ENCODE results near the gene CWF19L2. TPM values are rescaled to one million over a fixed set of nuclear protein-coding genes. Genes with fewer than 3 reads are reported as not detected.
A peak's percentile ranks its signal among the peaks of the same experiment; 100 is the strongest.
"Not testable (repeated sequence)": the region's sequence is repeated elsewhere in the genome, so short reads cannot be mapped to it uniquely, and the experiment has no call there.

CWF19L2 gene
- 10.8 TPM for polyA plus RNA-seq
- long read RNA-seq, donor 1, partial matches to known transcripts: 0 of 2 reads
- long read RNA-seq, donor 1, other reads (novel, unspliced or antisense): 0 of 2 reads
- long read RNA-seq, donor 2: 0 reads
- long read RNA-seq, donor 3: 0 reads
- long read RNA-seq, donor 4: 0 reads
- long read RNA-seq, donor 5, partial matches to known transcripts: 0 of 1 reads
- long read RNA-seq, donor 5, other reads (novel, unspliced or antisense): 0 of 1 reads
- long read RNA-seq, donor 6: 0 reads
- long read RNA-seq, donor 7: 0 reads
- long read RNA-seq, donor 8, partial matches to known transcripts: 0 of 1 reads
- long read RNA-seq, donor 8, other reads (novel, unspliced or antisense): 0 of 1 reads
- long read RNA-seq, donor 9: 0 reads
- long read RNA-seq, donor 10, partial matches to known transcripts: 0 of 1 reads
- long read RNA-seq, donor 10, other reads (novel, unspliced or antisense): 0 of 1 reads
- long read RNA-seq, donor 11, partial matches to known transcripts: 0 of 1 reads
- long read RNA-seq, donor 11, other reads (novel, unspliced or antisense): 0 of 1 reads

GRCh38 chr11:107457558-107458271 lies at the start of gene CWF19L2:
CWF19L2 (minus strand) TSS chr11:107457825; CDS start chr11:107457816, 9 bp downstream.
- 0% methylated on average over 4 of the region's 30 CpGs for WGBS (ENCODE audit: insufficient coverage, low lambda C conversion rate)
- DNase-seq: peak; percentile 92 to 93
- peak within 1 kb of the TSS; percentile 83 for H3K4me3 ChIP-seq (ENCODE audit: low read length)
- no peaks in the 10 kb centered on the region for H3K9me3 ChIP-seq (ENCODE audit: control insufficient read depth, low read depth, low read length)
- H3K27ac ChIP-seq (ENCODE audit: low read length): peak within 1 kb of the TSS; percentile 52
- H3K4me1 ChIP-seq (ENCODE audit: control insufficient read depth, insufficient read depth, low read length): no peaks in the 10 kb centered on the region
- H3K27me3 ChIP-seq (ENCODE audit: control insufficient read depth, insufficient read depth, low read length): peaks cover 2% of the 10 kb centered on the region
- peaks cover 12% of the 10 kb centered on the region for H3K36me3 ChIP-seq (ENCODE audit: control insufficient read depth, insufficient read depth, low read length)

- Histone ChIP-seq H3K4me1 (ENCODE audit: control insufficient read depth, insufficient read depth, low read length) (no peaks in the 10 kb centered on the region), H3K27ac (ENCODE audit: low read length) (no peak overlapping the region), H3K27me3 (ENCODE audit: control insufficient read depth, insufficient read depth, low read length) (no peaks in the 10 kb centered on the region), H3K9me3 (ENCODE audit: control insufficient read depth, low read depth, low read length) (no peaks in the 10 kb centered on the region), H3K4me3 (ENCODE audit: low read length) (no peak overlapping the region), H3K36me3 (ENCODE audit: control insufficient read depth, insufficient read depth, low read length) (peaks cover 15% of the 10 kb centered on the region)
- DNase-seq: no peak
Measured at GRCh38 chr11:107505647-107506225, 48.1 kb upstream of the CWF19L2 start.

- Histone ChIP-seq H3K9me3 (ENCODE audit: control insufficient read depth, low read depth, low read length) (no peaks in the 10 kb centered on the region), H3K36me3 (ENCODE audit: control insufficient read depth, insufficient read depth, low read length) (peaks cover 13% of the 10 kb centered on the region), H3K4me1 (ENCODE audit: control insufficient read depth, insufficient read depth, low read length) (no peaks in the 10 kb centered on the region), H3K4me3 (ENCODE audit: low read length) (no peak overlapping the region), H3K27me3 (ENCODE audit: control insufficient read depth, insufficient read depth, low read length) (no peaks in the 10 kb centered on the region), H3K27ac (ENCODE audit: low read length) (no peak overlapping the region)
- WGBS (ENCODE audit: insufficient coverage, low lambda C conversion rate): 100% methylated on average over 2 of the region's 5 CpGs
- DNase-seq: no peak
Measured at GRCh38 chr11:107504981-107505380, 47.4 kb upstream of the CWF19L2 start.

- peak; percentile 16 to 34 for DNase-seq
Measured at GRCh38 chr11:107501713-107502112, 44.1 kb upstream of the CWF19L2 start.

GRCh38 chr11:107497371-107497770 lies 39.7 kb upstream of the CWF19L2 start:
- H3K4me1 ChIP-seq (ENCODE audit: control insufficient read depth, insufficient read depth, low read length); H3K4me3 ChIP-seq (ENCODE audit: low read length); H3K27ac ChIP-seq (ENCODE audit: low read length); DNase-seq; H3K9me3 ChIP-seq (ENCODE audit: control insufficient read depth, low read depth, low read length); H3K36me3 ChIP-seq (ENCODE audit: control insufficient read depth, insufficient read depth, low read length); H3K27me3 ChIP-seq (ENCODE audit: control insufficient read depth, insufficient read depth, low read length): not testable (repeated sequence)
- WGBS (ENCODE audit: insufficient coverage, low lambda C conversion rate): no CpG with 5 or more reads among the region's 7 CpGs

More at GRCh38 chr11:107501713-107502112, 44.1 kb upstream of the CWF19L2 start:
- H3K36me3 ChIP-seq (ENCODE audit: control insufficient read depth, insufficient read depth, low read length): peaks cover 13% of the 10 kb centered on the region
- H3K27me3 ChIP-seq (ENCODE audit: control insufficient read depth, insufficient read depth, low read length): no peaks in the 10 kb centered on the region
- no peaks in the 10 kb centered on the region for H3K9me3 ChIP-seq (ENCODE audit: control insufficient read depth, low read depth, low read length)
- no CpG with 5 or more reads among the region's 1 CpG for WGBS (ENCODE audit: insufficient coverage, low lambda C conversion rate)
- no peaks in the 10 kb centered on the region for H3K4me1 ChIP-seq (ENCODE audit: control insufficient read depth, insufficient read depth, low read length)
- no peak overlapping the region for H3K4me3 ChIP-seq (ENCODE audit: low read length)
- H3K27ac ChIP-seq (ENCODE audit: low read length): no peak overlapping the region

GRCh38 chr11:107496011-107496410 lies 38.4 kb upstream of the CWF19L2 start:
- 87% methylated on average over 3 of the region's 4 CpGs for WGBS (ENCODE audit: insufficient coverage, low lambda C conversion rate)
- no peak overlapping the region for H3K4me3 ChIP-seq (ENCODE audit: low read length)
- H3K27me3 ChIP-seq (ENCODE audit: control insufficient read depth, insufficient read depth, low read length): no peaks in the 10 kb centered on the region
- H3K27ac ChIP-seq (ENCODE audit: low read length): no peak overlapping the region
- no peaks in the 10 kb centered on the region for H3K4me1 ChIP-seq (ENCODE audit: control insufficient read depth, insufficient read depth, low read length)
- no peaks in the 10 kb centered on the region for H3K9me3 ChIP-seq (ENCODE audit: control insufficient read depth, low read depth, low read length)
- no peak for DNase-seq
- H3K36me3 ChIP-seq (ENCODE audit: control insufficient read depth, insufficient read depth, low read length): no peaks in the 10 kb centered on the region

GRCh38 chr11:107494055-107494454 lies 36.4 kb upstream of the CWF19L2 start:
- no CpG with 5 or more reads among the region's 1 CpG for WGBS (ENCODE audit: insufficient coverage, low lambda C conversion rate)
- no peaks in the 10 kb centered on the region for H3K9me3 ChIP-seq (ENCODE audit: control insufficient read depth, low read depth, low read length)
- no peak overlapping the region for H3K27ac ChIP-seq (ENCODE audit: low read length)
- H3K27me3 ChIP-seq (ENCODE audit: control insufficient read depth, insufficient read depth, low read length): no peaks in the 10 kb centered on the region
- DNase-seq: peak in 1 of 2 donors; percentile 9
- no peaks in the 10 kb centered on the region for H3K4me1 ChIP-seq (ENCODE audit: control insufficient read depth, insufficient read depth, low read length)
- H3K4me3 ChIP-seq (ENCODE audit: low read length): no peak overlapping the region
- H3K36me3 ChIP-seq (ENCODE audit: control insufficient read depth, insufficient read depth, low read length): no peaks in the 10 kb centered on the region

- DNase-seq: no peak
- Histone ChIP-seq H3K4me3 (ENCODE audit: low read length) (no peak overlapping the region), H3K36me3 (ENCODE audit: control insufficient read depth, insufficient read depth, low read length) (no peaks in the 10 kb centered on the region), H3K27ac (ENCODE audit: low read length) (no peak overlapping the region), H3K4me1 (ENCODE audit: control insufficient read depth, insufficient read depth, low read length) (no peaks in the 10 kb centered on the region), H3K27me3 (ENCODE audit: control insufficient read depth, insufficient read depth, low read length) (no peaks in the 10 kb centered on the region), H3K9me3 (ENCODE audit: control insufficient read depth, low read depth, low read length) (no peaks in the 10 kb centered on the region)
- no CpG with 5 or more reads among the region's 1 CpG for WGBS (ENCODE audit: insufficient coverage, low lambda C conversion rate)
Measured at GRCh38 chr11:107493117-107493516, 35.5 kb upstream of the CWF19L2 start.

GRCh38 chr11:107490836-107491235 lies 33.2 kb upstream of the CWF19L2 start:
- H3K4me3 ChIP-seq (ENCODE audit: low read length): no peak overlapping the region
- H3K4me1 ChIP-seq (ENCODE audit: control insufficient read depth, insufficient read depth, low read length): no peaks in the 10 kb centered on the region
- no peaks in the 10 kb centered on the region for H3K9me3 ChIP-seq (ENCODE audit: control insufficient read depth, low read depth, low read length)
- no peaks in the 10 kb centered on the region for H3K36me3 ChIP-seq (ENCODE audit: control insufficient read depth, insufficient read depth, low read length)
- no peaks in the 10 kb centered on the region for H3K27me3 ChIP-seq (ENCODE audit: control insufficient read depth, insufficient read depth, low read length)
- H3K27ac ChIP-seq (ENCODE audit: low read length): no peak overlapping the region
- WGBS (ENCODE audit: insufficient coverage, low lambda C conversion rate): 100% methylated on average over 1 of the region's 2 CpGs
- no peak for DNase-seq

- no peaks in the 10 kb centered on the region for H3K4me1 ChIP-seq (ENCODE audit: control insufficient read depth, insufficient read depth, low read length)
- no peak for DNase-seq
- H3K9me3 ChIP-seq (ENCODE audit: control insufficient read depth, low read depth, low read length): no peaks in the 10 kb centered on the region
- H3K36me3 ChIP-seq (ENCODE audit: control insufficient read depth, insufficient read depth, low read length): no peaks in the 10 kb centered on the region
- H3K4me3 ChIP-seq (ENCODE audit: low read length): no peak overlapping the region
- no peak overlapping the region for H3K27ac ChIP-seq (ENCODE audit: low read length)
- H3K27me3 ChIP-seq (ENCODE audit: control insufficient read depth, insufficient read depth, low read length): no peaks in the 10 kb centered on the region
Measured at GRCh38 chr11:107482234-107482633, 24.6 kb upstream of the CWF19L2 start.
